ENCODE measurements around the gene DIPK2A.

DIPK2A gene

GRCh38 chr3:143974271-143975238, 2.9 kb downstream of the DIPK2A start:
- peak; percentile 90 for DNase-seq (ENCODE audit: low spot score)

GRCh38 chr3:143975554-143976152, 4.0 kb downstream of the DIPK2A start:
- peak; percentile 91 for DNase-seq (ENCODE audit: low spot score)

GRCh38 chr3:143977341-143978262, 6.0 kb downstream of the DIPK2A start:
- peak; percentile 68 for DNase-seq (ENCODE audit: low spot score)

- DNase-seq (ENCODE audit: low spot score), result peak; percentile 38
Measured at GRCh38 chr3:143978263-143978631, 6.6 kb downstream of the DIPK2A start.

GRCh38 chr3:143979041-143979440, 7.4 kb downstream of the DIPK2A start:
- peak; percentile 30 for DNase-seq (ENCODE audit: low spot score)

- peak; percentile 12 for DNase-seq (ENCODE audit: low spot score)
Measured at GRCh38 chr3:143979813-143980212, 8.2 kb downstream of the DIPK2A start.

GRCh38 chr3:143988306-143988705, 16.7 kb downstream of the DIPK2A start:
- DNase-seq (ENCODE audit: low spot score), result no peak

GRCh38 chr3:143989461-143989860, 17.8 kb downstream of the DIPK2A start:
- DNase-seq (ENCODE audit: low spot score), result no peak

- DNase-seq (ENCODE audit: low spot score), result no peak
Measured at GRCh38 chr3:143991713-143992112, 20.1 kb downstream of the DIPK2A start.

GRCh38 chr3:143998266-143998665, 26.6 kb downstream of the DIPK2A start:
- no peak for DNase-seq (ENCODE audit: low spot score)

- no peak for DNase-seq (ENCODE audit: low spot score)
Measured at GRCh38 chr3:144003051-144003450, 31.4 kb downstream of the DIPK2A start.

- DNase-seq (ENCODE audit: low spot score), result no peak
Measured at GRCh38 chr3:144010371-144010770, 38.7 kb downstream of the DIPK2A start.

GRCh38 chr3:144011251-144011799, 39.7 kb downstream of the DIPK2A start:
- no peak for DNase-seq (ENCODE audit: low spot score)

- no peak for DNase-seq (ENCODE audit: low spot score)
Measured at GRCh38 chr3:144015133-144015532, 43.5 kb downstream of the DIPK2A start.

GRCh38 chr3:144018776-144019175, 47.2 kb downstream of the DIPK2A start:
- no peak for DNase-seq (ENCODE audit: low spot score)

Data from hematopoietic multipotent progenitor cell treated with erythropoietin and hydrocortisone succinate and interleukin-3 and kit ligand, for 17 days (in vitro differentiated cells).